GM12878 (cell line): ENCODE measurements around the gene RFTN2. TPM values are rescaled to one million over a fixed set of nuclear protein-coding genes. Genes with fewer than 3 reads are reported as not detected.

Experiments used
- ATAC-seq: fragments of 200-7000 bp; cut with Tn5 transposase; 3 replicates; pipeline ENCODE4 v1.9.1; 2020; ENCODE audit warnings: mild to moderate bottlenecking, moderate library complexity
- BruUV-seq: library from RNA; stranded (reverse); fragments of 400-500 nt; replicated peaks from 2 replicates; lab custom pipeline; 2021; lab: Mats Ljungman, UMichigan
- CTCF ChIA-PET: fragments of 300-600 bp; sonication (Branson Sonifier 250); formaldehyde crosslinking; extraction: SDS; loops from one replicate; lab custom pipeline; 2021; ENCODE audit warnings: inconsistent platforms; lab: Yijun Ruan, JAX
- POLR2A ChIA-PET: fragments of 350-600 bp; formaldehyde crosslinking; extraction: SDS; loops from one replicate; lab custom pipeline; 2021; ENCODE audit warnings: inconsistent platforms; lab: Charles Lee
- RAD21 ChIA-PET: fragments of 300-600 bp; sonication (Branson Sonifier 250); formaldehyde crosslinking; loops from one replicate; lab custom pipeline; 2023; ENCODE audit warnings: antibody characterized with exemption; ENCODE audit not compliant: unreplicated experiment; lab: Charles Lee
- SMC1A ChIA-PET: fragments of 300-600 bp; sonication (Branson Sonifier 250); formaldehyde crosslinking; loops from one replicate; lab custom pipeline; 2023; ENCODE audit not compliant: unreplicated experiment, uncharacterized antibody; lab: Charles Lee
- DNase-seq: peaks from one replicate; pipeline ENCODE4 v3.0.0-alpha.2; 2011; ENCODE audit warnings: low read depth, low spot score
- FAIRE-seq: peaks from 3 replicates; lab custom pipeline; 2011; peaks lifted over from hg19 to GRCh38; lab: Jason Lieb, UNC
- H2AFZ ChIP-seq: 2 replicates; pipeline ENCODE4 v1.6.0; 2011; ENCODE audit warnings: low read depth, low read length, control low read depth; ENCODE audit not compliant: control insufficient read depth
- H3K27ac ChIP-seq: 2 replicates; pipeline ENCODE4 v1.5.1; 2011; ENCODE audit warnings: control low read depth; ENCODE audit not compliant: control insufficient read depth, insufficient read depth
- H3K27me3 ChIP-seq, 2 experiments: replicated peaks in 1 of 2; 2 replicates each; pipeline versions ENCODE4 v1.6.0 to v1.6.1; 2011; ENCODE audit warnings: low read length in 1 of 2; ENCODE audit not compliant: control insufficient read depth in 2 of 2, insufficient read depth in 2 of 2
- H3K36me3 ChIP-seq, 2 experiments: 2 replicates each; pipeline ENCODE4 v1.5.1; 2011; ENCODE audit warnings: low read length in 1 of 2; ENCODE audit not compliant: control insufficient read depth in 2 of 2, insufficient read depth in 2 of 2
- H3K4me1 ChIP-seq: 2 replicates; pipeline ENCODE4 v1.6.1; 2011; ENCODE audit warnings: mild to moderate bottlenecking, low read length, moderate library complexity, mixed read lengths; ENCODE audit not compliant: control insufficient read depth, insufficient read depth
- H3K4me2 ChIP-seq: 2 replicates; pipeline ENCODE4 v1.6.0; 2011; ENCODE audit warnings: control low read depth; ENCODE audit not compliant: control insufficient read depth, insufficient read depth
- H3K4me3 ChIP-seq: fragments of 200-600 bp; sonication (generic); 2 replicates; pipeline ENCODE4 v1.5.1; 2016
- H3K79me2 ChIP-seq: 2 replicates; pipeline ENCODE4 v1.6.0; 2011; ENCODE audit warnings: low read length; ENCODE audit not compliant: control insufficient read depth, insufficient read depth
- H3K9ac ChIP-seq: 2 replicates; pipeline ENCODE4 v1.8.0; 2011; ENCODE audit warnings: low read length, control low read depth, mixed read lengths; ENCODE audit not compliant: control insufficient read depth, insufficient read depth
- H3K9me3 ChIP-seq: replicated peaks from 3 replicates; pipeline ENCODE4 v1.5.1; 2011; ENCODE audit warnings: mild to moderate bottlenecking, low read length; ENCODE audit not compliant: control insufficient read depth, insufficient read depth
- H4K20me1 ChIP-seq: 2 replicates; pipeline ENCODE4 v1.6.0; 2011; ENCODE audit not compliant: control insufficient read depth, insufficient read depth
- HDAC6 ChIP-seq: fragments of 200-600 bp; sonication (generic); IDR thresholded peaks from one replicate; pipeline ENCODE4 v1.8.0; 2017; ENCODE audit warnings: antibody characterized with exemption; ENCODE audit not compliant: unreplicated experiment
- MEF2B ChIP-seq: fragments of 450-650 bp; IDR thresholded peaks from 2 replicates; pipeline ENCODE4 v1.6.1; 2018; ENCODE audit warnings: mild to moderate bottlenecking, moderate library complexity; ENCODE audit not compliant: partially characterized antibody, poor library complexity, severe bottlenecking
- NFXL1 ChIP-seq: fragments of 450-650 bp; IDR thresholded peaks from 2 replicates; pipeline ENCODE4 v1.6.1; 2017; ENCODE audit warnings: antibody characterized with exemption, mild to moderate bottlenecking, borderline replicate concordance
- NFYA ChIP-seq: IDR thresholded peaks from 2 replicates; pipeline ENCODE4 v1.6.1; 2011; ENCODE audit warnings: low read depth, mild to moderate bottlenecking, low read length, improper control_type of control experiment, borderline replicate concordance
- NR2F1 ChIP-seq: fragments of 450-650 bp; conservative IDR thresholded peaks from 2 replicates; pipeline ENCODE4 v1.6.1; 2017; ENCODE audit warnings: mild to moderate bottlenecking
- PAX8 ChIP-seq: fragments of 450-650 bp; IDR thresholded peaks from 2 replicates; pipeline ENCODE4 v1.6.1; 2017; ENCODE audit warnings: mild to moderate bottlenecking, moderate library complexity
- POLR2AphosphoS5 ChIP-seq: IDR thresholded peaks from 2 replicates; pipeline ENCODE4 v1.6.1; 2011; ENCODE audit warnings: mild to moderate bottlenecking, low read length, inconsistent platforms
- SUPT20H ChIP-seq: IDR thresholded peaks from 2 replicates; pipeline ENCODE4 v1.6.1; 2011; ENCODE audit warnings: low read depth, mild to moderate bottlenecking, low read length, moderate library complexity, borderline replicate concordance; ENCODE audit not compliant: control insufficient read depth
- ZNF24 ChIP-seq: fragments of 450-650 bp; IDR thresholded peaks from 2 replicates; pipeline ENCODE4 v1.6.1; 2017; ENCODE audit warnings: antibody characterized with exemption, mild to moderate bottlenecking
- ZNF592 ChIP-seq: fragments of 450-650 bp; IDR thresholded peaks from 2 replicates; pipeline ENCODE4 v1.6.1; 2017; ENCODE audit warnings: mild to moderate bottlenecking, moderate library complexity
- WGBS: methylation state at CpG from one replicate; pipeline ENCODE4 v1.1.6; 2016; ENCODE audit warnings: low lambda C conversion rate; ENCODE audit not compliant: insufficient replicate concordance, insufficient coverage; ENCODE audit errors: missing lambda C conversion rate; 5-methylcytosine and 5-hydroxymethylcytosine counted together
- in situ Hi-C: fragments of 300-500 bp; cut with MboI; formaldehyde crosslinking; loops from 9 replicates; pipeline ENCODE4 v1.14.3; 2018; ENCODE audit warnings: mixed read lengths
- intact Hi-C: fragments of 100-400 bp; cut with micrococcal nuclease; formaldehyde crosslinking; loops from one replicate; pipeline ENCODE4 v1.14.2; 2022; ENCODE audit not compliant: unreplicated experiment
- polyA plus RNA-seq, 11 experiments: library from polyadenylated mRNA; depleted of rRNA in 4 of 11; unstranded in 6 of 11; stranded (reverse) in 5 of 11; fragments of >200 nt; fragmentation: Nextera tagmentation in 4 of 11; fragmentation: Illumina TruSeq in 1 of 11; extraction: Ambion mirVana in 4 of 11; extraction: Trizol in 1 of 11; gene quantifications; 1 replicate in 1 of 11; 2 replicates in 10 of 11; pipeline versions ENCODE4 v1.2.1 to v1.2.3, GENCODE V29; 2011 to 2016; ENCODE audit warnings: inconsistent platforms in 2 of 11, missing spikeins in 2 of 11, low read depth in 1 of 11
- total RNA-seq, 4 experiments: library from RNA; depleted of rRNA in 3 of 4; stranded (reverse); fragments of >200 nt in 3 of 4; fragmentation: Illumina TruSeq in 1 of 4; extraction: Trizol in 1 of 4; gene quantifications; 2 replicates each; pipeline versions ENCODE4 v1.2.1 to v1.2.3, GENCODE V29; 2013 to 2021

The RFTN2 gene
- total and polyA plus RNA-seq, 10 of the 15 experiments (the other 5 are each of a cell fraction or from before 2014, with no cell fraction given) = 0.09 to 0.23 TPM; not detected in 8

- no peak for TF ChIP-seq ZNF592
- no peak for TF ChIP-seq SUPT20H
- TF ChIP-seq PAX8 = no peak
- no peak for TF ChIP-seq HDAC6
- no peak for TF ChIP-seq ZNF24
- no peak for TF ChIP-seq NFYA
- TF ChIP-seq NR2F1 = no peak
Measured at GRCh38 chr2:197717863-197718262, 42.5 kb upstream of the RFTN2 start (continued).

GRCh38 chr2:197713271-197713670 lies 37.9 kb upstream of the RFTN2 start:
- BruUV-seq = no TSS peak
- Histone ChIP-seq H3K4me1 (peaks cover 18% of the 10 kb centered on the region; the same call in 1 of the 2 replicates), H3K79me2 (peaks cover 33% of the 10 kb centered on the region), H4K20me1 (no peaks in the 10 kb centered on the region), H3K4me2 (peak overlapping the region; percentile 54; the same call in 1 of the 2 replicates), H2AFZ (no peak overlapping the region), H3K27ac (no peak overlapping the region), H3K9ac (no peak overlapping the region; the same call in 1 of the 2 replicates), H3K36me3 (peaks cover 0 to 9% of the 10 kb centered on the region in 2 experiments; a peak in 2 of 4 replicates), H3K4me3 (no peak overlapping the region), H3K27me3 (no peaks in the 10 kb centered on the region), H3K9me3 (no peaks in the 10 kb centered on the region)
- WGBS = 63% methylated on average over 3 of the region's 3 CpGs
- DNase-seq (no peak), ATAC-seq (peak; percentile 42), FAIRE-seq (no peak)
- intact Hi-C loops (loop anchor here (10.0 kb wide), 1 partner anchor 582 kb away; no protein-coding TSS in a partner anchor), in situ Hi-C loops (no loop called here)
- no peak for TF ChIP-seq NFXL1
- peak; percentile 36 for TF ChIP-seq MEF2B
- TF ChIP-seq POLR2AphosphoS5 = no peak
- SMC1A ChIA-PET = interaction anchor here (0.9 to 8.9 kb wide), 2 partner anchors 13 to 66 kb away, joined by 3 to 58 read pairs; no protein-coding TSS in a partner anchor
- CTCF ChIA-PET = interaction anchor here (1.2 kb wide), 1 partner anchor 13 kb away, joined by 3 read pairs; no protein-coding TSS in a partner anchor
- RAD21 ChIA-PET = interaction anchor here (1.2 kb wide), 1 partner anchor 67 kb away, joined by 5 read pairs; no protein-coding TSS in a partner anchor
- POLR2A ChIA-PET = interaction anchor here (1.0 kb wide), 1 partner anchor 8 kb away, joined by 3 read pairs; the partner anchor contains the start of gene MARS2
